Measurements from ENCODE around the gene TRABD2B.
"Not testable (repeated sequence)": the region's sequence is repeated elsewhere in the genome, so short reads cannot be mapped to it uniquely, and the experiment has no call there.

The TRABD2B gene

GRCh38 chr1:47976267-47976666, 20.9 kb downstream of the TRABD2B start:
- no peak for FAIRE-seq

GRCh38 chr1:47975302-47975921, 21.8 kb downstream of the TRABD2B start:
- TF ChIP-seq POLR2A (IDR thresholded peaks at IDR 0.05; ENCODE audit: low read depth, low read length), result no peak
- FAIRE-seq (no peak), DNase-seq (ENCODE audit: insufficient read length, low spot score) (no peak)

More at GRCh38 chr1:47976267-47976666, 20.9 kb downstream of the TRABD2B start:
- no peak for TF ChIP-seq POLR2A (IDR thresholded peaks at IDR 0.05; ENCODE audit: low read depth, low read length)
- no peak for DNase-seq (ENCODE audit: insufficient read length, low spot score)

DNA sequence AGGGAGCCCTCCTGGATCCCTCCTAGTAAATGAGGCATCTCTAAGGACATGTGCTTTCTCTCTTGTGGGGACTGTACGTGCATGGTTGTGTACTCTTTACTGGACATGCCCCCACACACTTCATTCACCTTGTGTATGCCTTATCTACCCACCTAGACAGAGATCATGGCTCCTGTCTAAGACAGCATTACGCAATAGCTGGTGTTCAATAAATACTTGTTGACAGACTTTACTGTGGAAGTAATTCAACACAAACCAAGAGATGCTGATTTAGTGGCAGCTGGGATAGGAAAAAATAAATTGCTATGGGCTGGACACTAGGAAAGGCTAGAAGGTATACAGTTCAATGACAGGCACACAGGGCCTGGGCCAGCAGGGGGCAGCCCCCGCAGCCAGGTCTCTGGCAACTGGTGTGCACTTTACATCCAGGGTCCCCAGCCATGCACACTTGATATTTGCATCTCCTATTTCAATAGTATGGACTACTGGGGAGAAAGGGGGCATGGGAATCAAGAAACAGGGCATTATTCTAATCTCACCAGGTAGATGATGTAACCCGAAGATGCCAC, 24.2 kb downstream of the TRABD2B start:
- FAIRE-seq, result no peak
- no peak for DNase-seq (ENCODE audit: insufficient read length, low spot score)
- TF ChIP-seq POLR2A (IDR thresholded peaks at IDR 0.05; ENCODE audit: low read depth, low read length), result no peak

DNA sequence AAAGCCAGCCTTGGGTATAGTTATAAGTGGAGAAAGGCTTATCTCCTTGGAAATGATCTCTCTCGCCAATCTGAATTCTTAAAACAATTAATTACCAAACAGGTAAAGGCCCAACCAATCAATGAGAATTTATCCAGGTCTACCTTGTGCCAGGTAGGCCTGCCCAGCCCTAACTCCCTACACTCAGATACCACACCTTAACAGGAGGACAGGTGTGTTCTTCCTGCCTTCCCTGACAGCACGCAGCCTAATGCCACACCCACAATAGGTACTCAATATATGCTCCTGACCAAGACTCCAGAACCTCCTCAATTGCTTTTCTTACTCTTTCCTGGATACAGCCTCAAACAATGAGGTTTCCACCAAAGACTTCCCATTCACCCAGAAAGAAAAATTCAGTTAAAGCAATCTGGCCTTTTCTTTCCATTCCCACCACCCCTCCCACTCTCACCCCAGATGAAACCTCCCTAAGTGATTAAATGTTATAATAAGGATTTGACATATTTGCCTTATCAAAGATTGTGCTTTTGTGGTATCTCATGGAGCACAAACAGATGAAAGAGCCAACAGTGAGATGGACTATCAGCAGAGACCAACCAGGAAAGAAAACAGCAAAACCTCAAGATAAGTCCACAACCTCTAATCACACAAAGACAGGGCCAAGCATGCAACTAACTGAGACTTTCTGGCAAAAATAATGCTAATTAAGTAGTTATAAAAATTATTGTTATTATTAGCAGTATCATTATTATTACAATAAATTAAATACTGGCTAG, 25.6 kb downstream of the TRABD2B start:
- FAIRE-seq (no peak), DNase-seq (ENCODE audit: insufficient read length, low spot score) (no peak)
- TF ChIP-seq POLR2A (IDR thresholded peaks at IDR 0.05; ENCODE audit: low read depth, low read length), result no peak

GRCh38 chr1:47970882-47971281, 26.3 kb downstream of the TRABD2B start:
- TF ChIP-seq POLR2A (IDR thresholded peaks at IDR 0.05; ENCODE audit: low read depth, low read length), result no peak
- DNase-seq (ENCODE audit: insufficient read length, low spot score) (no peak), FAIRE-seq (no peak)

DNA sequence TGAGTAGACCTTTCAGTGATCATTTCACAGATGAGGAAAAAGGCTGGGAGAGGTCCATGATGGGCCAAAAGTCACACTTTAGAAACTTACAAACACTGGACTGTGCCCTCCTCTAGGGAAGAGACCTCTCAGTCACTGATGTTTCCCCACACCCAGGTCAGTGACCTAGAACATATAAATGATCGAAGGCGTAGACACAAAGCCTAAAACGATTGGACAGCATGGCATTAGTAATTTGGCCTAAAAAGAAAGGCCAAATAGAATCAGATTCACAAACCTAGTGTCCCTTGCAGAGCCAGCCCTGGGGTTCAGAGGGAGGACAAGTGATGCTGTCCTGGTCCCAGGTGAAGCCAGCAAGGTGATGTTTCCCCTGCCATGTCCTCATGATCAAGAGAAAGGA, 27.7 kb downstream of the TRABD2B start:
- DNase-seq (ENCODE audit: insufficient read length, low spot score), result no peak
- no peak for FAIRE-seq

DNA sequence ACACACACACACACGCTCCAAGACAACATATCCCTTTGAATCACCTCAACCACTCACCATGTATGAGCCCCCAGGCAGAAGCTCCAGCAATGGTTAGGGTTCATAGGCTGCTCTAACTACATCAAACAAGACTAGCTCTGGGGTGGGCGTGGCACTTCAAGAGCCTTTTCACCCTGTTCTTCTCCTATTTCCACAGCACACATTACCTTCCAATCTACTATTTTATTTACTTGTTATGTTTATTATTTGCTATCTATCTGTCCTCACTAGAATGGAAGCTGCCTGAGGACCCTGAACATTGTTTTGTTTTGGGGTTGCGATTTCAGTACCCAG, 28.7 kb downstream of the TRABD2B start:
- no peak for TF ChIP-seq POLR2A (IDR thresholded peaks at IDR 0.05; ENCODE audit: low read depth, low read length)
- DNase-seq (ENCODE audit: insufficient read length, low spot score), result no peak
- no peak for FAIRE-seq

More for the DNA sequence above, 27.7 kb downstream of the TRABD2B start:
- TF ChIP-seq POLR2A (IDR thresholded peaks at IDR 0.05; ENCODE audit: low read depth, low read length), result no peak

DNA sequence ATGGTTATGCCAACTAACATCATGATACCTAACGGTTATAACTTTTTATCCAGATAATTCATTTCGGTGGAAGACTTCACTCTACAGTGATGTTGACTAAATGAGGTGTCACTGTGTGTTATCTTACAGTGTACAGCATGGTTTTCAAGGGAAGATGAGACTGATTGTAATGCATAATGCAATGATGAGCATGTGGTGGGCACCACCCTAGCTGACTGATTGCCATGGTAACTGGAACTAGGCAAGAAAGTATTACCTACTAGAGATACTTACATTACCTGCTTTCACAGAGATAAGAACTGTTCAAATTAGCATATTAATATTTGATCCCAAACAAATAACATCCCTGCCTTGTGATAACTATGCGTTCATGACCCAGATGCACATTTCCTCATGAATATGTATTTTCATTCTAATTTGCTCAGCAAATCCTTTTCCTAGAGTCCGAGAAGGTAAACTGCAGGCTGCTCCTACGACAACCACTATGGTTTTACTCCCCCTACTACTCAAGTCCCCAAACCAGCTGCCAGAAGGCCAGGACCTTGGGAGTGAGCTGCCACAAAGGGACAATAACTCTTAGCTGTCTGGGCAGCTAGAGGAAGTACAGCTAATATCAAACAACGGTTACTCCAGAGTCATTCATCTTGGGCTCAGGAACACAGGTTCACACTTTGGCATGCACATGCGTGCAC, 29.2 kb downstream of the TRABD2B start:
- FAIRE-seq (no peak), DNase-seq (ENCODE audit: insufficient read length, low spot score) (no peak)
- no peak for TF ChIP-seq POLR2A (IDR thresholded peaks at IDR 0.05; ENCODE audit: low read depth, low read length)

- no peak for TF ChIP-seq POLR2A (IDR thresholded peaks at IDR 0.05; ENCODE audit: low read depth, low read length)
- DNase-seq (ENCODE audit: insufficient read length, low spot score) (no peak), FAIRE-seq (no peak)
Observed at GRCh38 chr1:47965816-47966215, 31.4 kb downstream of the TRABD2B start.

GRCh38 chr1:47964636-47965035, 32.5 kb downstream of the TRABD2B start:
- FAIRE-seq, result no peak
- DNase-seq (ENCODE audit: insufficient read length, low spot score), result no peak
- TF ChIP-seq POLR2A (IDR thresholded peaks at IDR 0.05; ENCODE audit: low read depth, low read length), result no peak

DNA sequence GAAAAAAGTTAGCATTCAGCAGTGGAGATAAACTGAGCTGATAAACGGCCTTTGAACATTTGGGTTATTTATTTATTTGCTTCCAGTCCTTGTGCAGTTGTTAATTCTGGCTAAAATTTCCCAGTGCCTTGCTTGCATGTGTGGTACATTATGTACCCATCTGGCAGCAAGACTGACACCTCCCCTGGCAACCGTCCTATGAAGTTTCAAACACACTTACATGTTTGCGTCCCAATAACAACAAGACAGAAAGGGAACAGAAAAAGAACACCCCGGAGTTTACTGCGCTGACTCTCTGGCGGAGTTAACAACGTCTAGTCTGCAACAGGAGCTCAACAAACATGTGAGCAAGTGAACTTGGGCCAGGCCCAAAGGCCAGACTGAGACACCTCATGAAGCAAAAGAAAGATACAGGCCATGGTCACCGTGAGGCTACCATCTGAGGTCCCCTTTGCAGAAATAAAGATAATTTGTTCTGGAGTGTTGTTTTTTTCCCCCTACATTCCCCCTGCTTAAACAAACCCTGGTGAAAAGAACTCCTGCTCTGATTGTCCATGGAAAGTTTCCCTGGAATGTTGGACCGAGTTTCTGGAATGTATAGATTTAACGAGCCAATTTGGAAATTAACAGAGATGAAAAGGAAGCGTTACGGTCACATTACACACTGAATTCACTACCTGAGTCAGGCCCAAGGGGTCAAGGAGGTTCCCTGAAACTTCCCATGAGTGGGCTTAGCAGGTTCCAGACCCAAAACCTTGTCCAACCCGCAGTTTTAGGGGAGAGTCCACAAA, 33.4 kb downstream of the TRABD2B start:
- TF ChIP-seq POLR2A (IDR thresholded peaks at IDR 0.05; ENCODE audit: low read depth, low read length), result no peak
- FAIRE-seq (no peak), DNase-seq (ENCODE audit: insufficient read length, low spot score) (no peak)

- no peak for TF ChIP-seq POLR2A (IDR thresholded peaks at IDR 0.05; ENCODE audit: low read depth, low read length)
- DNase-seq (ENCODE audit: insufficient read length, low spot score) (no peak), FAIRE-seq (no peak)
Observed at GRCh38 chr1:47962750-47963492, 34.3 kb downstream of the TRABD2B start.

GRCh38 chr1:47961835-47962234, 35.4 kb downstream of the TRABD2B start:
- DNase-seq (ENCODE audit: insufficient read length, low spot score); FAIRE-seq: not testable (repeated sequence)

DNA sequence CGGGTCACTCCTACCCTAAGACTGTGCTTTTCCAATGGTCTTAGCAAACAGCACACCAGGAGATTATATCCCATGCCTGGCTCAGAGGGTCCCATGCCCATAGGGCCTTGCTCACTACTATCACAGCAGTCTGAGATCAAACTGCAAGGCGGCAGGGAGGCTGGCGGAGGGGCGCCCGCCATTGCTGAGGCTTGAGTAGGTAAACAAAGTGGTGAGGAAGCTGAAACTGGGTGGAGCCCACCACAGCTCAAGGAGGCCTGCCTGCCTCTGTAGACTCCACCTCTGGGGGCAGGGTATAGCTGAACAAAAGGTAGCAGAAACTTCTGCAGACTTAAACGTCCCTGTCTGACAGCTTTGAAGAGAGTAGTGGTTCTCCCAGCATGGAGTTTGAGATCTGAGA, 40.7 kb downstream of the TRABD2B start:
- DNase-seq (ENCODE audit: insufficient read length, low spot score); FAIRE-seq: not testable (repeated sequence)

Measured in H54 (cell line).